Activated T-helper 1 cell treated with anti-CD3 and anti-CD28 coated beads, Interleukin-2, amount 50 U/mL, for 16 hours (primary cell): ENCODE results near the gene FAR2.
"Not testable (repeated sequence)": the region's sequence is repeated elsewhere in the genome, so short reads cannot be mapped to it uniquely, and the experiment has no call there.

ENCODE experiments used
- DNase-seq, 2 donors: peaks; one replicate each; pipeline ENCODE4 v3.0.0-alpha.2; 2020; ENCODE audit warnings: low read depth in 1 of 2, low spot score in 1 of 2

Gene FAR2

GRCh38 chr12:29316752-29317151 lies 167.7 kb downstream of the FAR2 start:
- DNase-seq, result no peak

GRCh38 chr12:29317556-29318363 lies 168.7 kb downstream of the FAR2 start:
- no peak for DNase-seq

GRCh38 chr12:29320295-29321085 lies 171.4 kb downstream of the FAR2 start:
- DNase-seq, result no peak

GRCh38 chr12:29322157-29322556 lies 173.1 kb downstream of the FAR2 start:
- DNase-seq, result no peak

GRCh38 chr12:29329411-29329810 lies 180.3 kb downstream of the FAR2 start:
- no peak for DNase-seq

GRCh38 chr12:29333178-29333577 lies 184.1 kb downstream of the FAR2 start:
- no peak for DNase-seq

GRCh38 chr12:29334937-29335336 lies 185.9 kb downstream of the FAR2 start:
- no peak for DNase-seq

GRCh38 chr12:29337325-29337724 lies 188.2 kb downstream of the FAR2 start:
- DNase-seq, result no peak

GRCh38 chr12:29343022-29343799 lies 194.1 kb downstream of the FAR2 start:
- DNase-seq, result no peak

GRCh38 chr12:29346769-29347421 lies 197.8 kb downstream of the FAR2 start:
- no peak for DNase-seq

- DNase-seq, result no peak
Observed at GRCh38 chr12:29350080-29350479, 201.0 kb downstream of the FAR2 start.

GRCh38 chr12:29354954-29355353 lies 205.9 kb downstream of the FAR2 start:
- no peak for DNase-seq

- DNase-seq, result no peak
Observed at GRCh38 chr12:29365091-29365490, 216.0 kb downstream of the FAR2 start.

- DNase-seq, result no peak
Observed at GRCh38 chr12:29374012-29374411, 224.9 kb downstream of the FAR2 start.

GRCh38 chr12:29374913-29375312 lies 225.8 kb downstream of the FAR2 start:
- DNase-seq, result no peak

GRCh38 chr12:29376118-29376517 lies 227.0 kb downstream of the FAR2 start:
- DNase-seq, result no peak

- peak; percentile 65 to 77 for DNase-seq
Observed at GRCh38 chr12:29380536-29381523, 231.8 kb downstream of the FAR2 start, which contains the start of gene ERGIC2. Gene ERGIC2 (minus strand): TSS chr12:29381172. CDS start chr12:29371633, 9,539 bp downstream.

GRCh38 chr12:29382251-29382650 lies 233.2 kb downstream of the FAR2 start:
- DNase-seq, result no peak

- not testable (repeated sequence) for DNase-seq
Observed at GRCh38 chr12:29385194-29385593, 236.1 kb downstream of the FAR2 start.
